ENCODE results near the gene ERICH6B.
A peak's percentile ranks its signal among the peaks of the same experiment; 100 is the strongest.
"Not testable (repeated sequence)": the region's sequence is repeated elsewhere in the genome, so short reads cannot be mapped to it uniquely, and the experiment has no call there.

ERICH6B gene

DNA sequence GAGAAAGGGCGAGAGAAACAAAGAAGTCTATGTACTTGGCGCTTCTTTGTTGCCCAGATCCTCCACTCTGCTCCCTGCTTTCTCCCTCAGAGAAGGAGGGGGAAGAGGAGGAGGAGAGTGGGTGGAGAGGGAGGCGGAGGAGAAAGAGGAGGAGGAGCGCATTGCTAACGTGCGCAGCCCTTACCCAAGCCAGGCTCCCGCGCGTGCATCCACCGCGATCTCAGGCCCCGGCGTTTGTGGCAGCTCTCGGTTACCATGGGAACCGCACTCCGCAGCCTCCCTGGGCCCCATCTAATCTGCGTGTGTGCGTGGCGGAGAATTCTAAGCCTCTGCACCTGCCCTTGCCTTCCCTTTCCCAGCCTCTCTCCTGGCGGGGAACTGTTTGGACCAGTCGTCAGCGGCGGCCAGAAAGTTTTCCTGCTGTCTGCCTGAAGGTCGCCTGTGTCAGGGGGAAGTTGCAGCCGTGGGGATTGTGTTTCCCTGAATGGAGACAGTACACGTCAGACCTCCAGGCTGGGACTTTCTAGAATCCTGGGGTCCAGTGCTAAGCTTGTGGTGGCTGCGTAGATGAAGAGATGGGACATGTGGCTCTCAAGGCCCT lies at the start of gene ERICH6B:
TSS of gene ERICH6B (minus strand) at position 239 of the 601 bp plus-strand sequence. CDS start 18,734 bp downstream, outside the sequence.
- DNase-seq (ENCODE audit: low read depth) = no peak

- DNase-seq (ENCODE audit: low read depth) = not testable (repeated sequence)
These were observed 47.4 kb upstream of the ERICH6B start for GRCh38 chr13:45662903-45663302.

GRCh38 chr13:45662162-45662561 lies 46.6 kb upstream of the ERICH6B start:
- DNase-seq (ENCODE audit: low read depth) = no peak

DNA sequence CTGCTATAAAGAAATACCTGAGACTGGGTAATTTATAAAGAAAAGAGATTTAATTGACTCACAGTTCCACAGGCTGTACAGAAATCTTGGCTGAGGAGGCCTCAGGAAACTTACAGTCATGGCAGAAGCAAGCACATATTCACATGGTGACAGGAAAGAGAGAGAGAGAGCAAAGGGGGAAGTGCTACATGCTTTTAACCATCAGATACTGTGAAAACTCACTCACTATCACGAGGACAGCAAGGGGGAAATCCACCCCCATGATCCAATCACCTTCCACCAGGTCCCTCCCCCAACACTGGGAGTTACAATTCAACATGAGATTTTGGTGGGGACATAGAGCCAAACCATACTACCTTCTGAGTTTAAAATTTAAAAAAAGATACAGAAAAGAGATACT lies 44.9 kb upstream of the ERICH6B start:
- DNase-seq (ENCODE audit: low read depth) = not testable (repeated sequence)

DNA sequence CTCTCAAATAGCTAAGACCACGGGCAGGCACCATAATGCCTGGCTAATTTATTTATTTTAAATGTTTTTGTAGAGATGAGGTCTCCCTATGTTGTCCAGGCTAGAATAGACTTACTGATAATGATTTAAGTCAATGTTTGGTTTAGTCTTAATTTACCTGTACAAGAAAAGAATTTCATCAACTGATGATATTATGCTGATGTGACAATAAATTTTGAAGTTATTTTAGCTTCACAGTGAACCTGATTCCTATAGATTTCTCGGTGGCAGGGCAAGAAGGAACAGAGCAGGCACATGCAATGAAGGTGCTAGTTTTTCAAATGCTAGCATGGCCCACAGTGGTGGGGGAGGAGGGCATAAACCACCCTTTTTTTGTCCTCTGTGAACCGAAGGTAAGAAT lies 44.0 kb upstream of the ERICH6B start:
- no peak for DNase-seq (ENCODE audit: low read depth)

DNA sequence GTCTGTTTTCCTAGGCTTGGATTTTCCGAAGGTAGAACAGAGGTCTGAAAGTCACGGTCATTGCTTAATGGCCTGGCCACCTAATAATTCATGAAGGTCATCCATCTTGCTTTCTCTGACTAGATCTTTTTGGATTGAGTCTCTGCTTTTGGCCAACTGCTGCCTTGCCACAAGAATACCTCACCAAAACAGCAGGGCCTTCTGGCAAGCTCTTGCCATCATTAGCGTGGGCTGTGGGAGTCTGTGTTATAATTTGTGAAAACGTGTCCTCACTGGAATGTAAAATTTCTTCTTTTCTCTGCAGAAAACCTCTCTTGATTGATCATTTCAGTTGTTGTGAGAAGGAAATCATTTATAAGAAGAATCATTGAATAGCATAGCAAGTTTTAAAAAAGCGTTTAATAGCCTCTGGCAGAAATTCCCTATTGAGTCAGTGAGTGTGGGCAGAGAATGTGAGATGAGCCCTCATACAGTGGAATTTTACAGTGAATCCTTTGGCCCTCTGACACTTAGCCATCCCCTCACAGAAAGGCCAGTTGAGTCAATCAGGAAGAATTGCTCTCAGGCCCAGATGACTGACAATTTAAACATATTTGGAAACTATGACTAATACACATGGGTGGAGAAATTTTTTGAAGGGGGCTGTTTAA lies 43.2 kb upstream of the ERICH6B start:
- peak; percentile 91 for DNase-seq (ENCODE audit: low read depth)

DNA sequence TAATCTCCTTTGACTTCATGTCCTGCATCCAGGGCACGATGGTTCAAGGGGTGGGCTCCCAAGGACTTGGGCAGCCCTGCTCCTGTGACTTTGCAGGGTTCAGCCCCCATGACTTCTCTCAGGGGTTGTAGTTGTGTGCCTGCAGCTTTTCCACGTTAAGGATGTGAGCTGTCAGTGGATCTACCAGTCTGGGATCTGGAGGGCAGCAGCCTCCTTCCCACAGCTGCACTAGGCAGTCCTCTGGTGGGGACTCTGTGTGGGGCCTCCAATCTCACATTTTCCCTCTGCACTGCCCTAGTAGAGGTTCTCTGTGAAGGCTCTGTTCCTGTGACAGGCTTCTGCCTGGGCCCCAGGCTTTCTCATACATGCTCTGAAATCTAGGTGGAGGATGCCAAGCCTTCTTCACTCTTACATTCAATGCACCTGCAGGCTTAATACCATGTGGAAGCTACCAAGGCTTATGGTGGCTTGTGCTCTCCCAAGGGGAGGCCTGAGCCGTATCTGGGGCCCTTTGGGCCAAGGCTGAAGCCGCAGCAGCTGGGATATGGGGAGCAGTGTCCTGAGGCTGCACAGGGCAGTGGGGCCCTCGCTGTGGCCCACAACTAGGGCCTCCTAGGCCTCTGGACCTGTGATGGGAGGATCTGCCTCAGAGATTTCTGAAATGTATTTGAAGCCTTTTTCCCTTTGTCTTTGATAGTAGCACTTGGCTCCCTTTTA lies 39.3 kb upstream of the ERICH6B start:
- DNase-seq (ENCODE audit: low read depth) = no peak

DNA sequence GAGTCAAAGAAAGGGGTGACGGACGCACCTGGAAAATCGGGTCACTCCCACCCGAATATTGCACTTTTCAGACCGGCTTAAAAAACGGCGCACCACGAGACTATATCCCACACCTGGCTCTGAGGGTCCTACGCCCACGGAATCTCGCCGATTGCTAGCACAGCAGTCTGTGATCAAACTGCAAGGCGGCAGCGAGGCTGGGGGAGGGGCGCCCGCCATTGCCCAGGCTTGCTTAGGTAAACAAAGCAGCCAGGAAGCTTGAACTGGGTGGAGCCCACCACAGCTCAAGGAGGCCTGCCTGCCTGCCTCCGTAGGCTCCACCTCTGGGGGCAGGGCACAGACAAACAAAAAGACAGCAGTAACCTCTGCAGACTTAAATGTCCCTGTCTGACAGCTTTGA lies 29.7 kb upstream of the ERICH6B start:
- DNase-seq (ENCODE audit: low read depth) = not testable (repeated sequence)

DNA sequence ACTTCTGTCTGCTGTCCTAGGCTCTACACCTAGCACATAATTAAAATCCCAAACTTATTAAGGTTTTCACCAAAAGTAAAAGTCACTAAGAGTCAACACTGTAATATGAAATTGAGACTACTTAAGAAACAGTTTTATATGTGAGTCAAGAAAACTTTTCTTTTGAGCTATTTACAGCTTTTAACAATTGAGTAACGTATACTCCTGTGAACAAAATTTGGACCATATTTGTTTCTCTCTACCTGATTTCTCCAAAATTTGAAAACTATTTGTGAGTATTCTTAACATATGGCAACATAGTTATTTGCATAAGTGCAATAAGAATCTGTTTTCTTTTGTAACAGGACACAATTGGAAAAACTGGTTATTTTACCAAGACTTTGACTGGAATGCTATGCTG lies 26.6 kb upstream of the ERICH6B start:
- not testable (repeated sequence) for DNase-seq (ENCODE audit: low read depth)

DNA sequence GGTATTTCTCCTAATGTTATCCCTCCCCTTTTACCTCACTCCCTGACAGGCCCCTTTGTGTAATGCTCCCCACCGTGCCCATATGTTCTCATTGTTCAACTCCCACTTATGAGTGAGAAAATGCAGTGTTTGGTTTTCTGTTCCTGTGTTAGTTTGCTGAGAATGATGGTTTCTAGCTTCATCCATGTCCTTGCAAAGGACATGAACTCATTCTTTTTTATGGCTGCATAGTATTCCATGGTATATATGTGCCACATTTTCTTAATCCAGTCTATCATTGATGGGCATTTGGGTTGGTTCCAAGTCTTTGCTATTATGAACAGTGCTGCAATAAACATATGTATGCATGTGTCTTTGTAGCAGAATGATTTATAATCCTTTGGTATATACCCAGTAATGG lies 19.8 kb upstream of the ERICH6B start:
- not testable (repeated sequence) for DNase-seq (ENCODE audit: low read depth)

- DNase-seq (ENCODE audit: low read depth) = no peak
These were observed 15.3 kb upstream of the ERICH6B start for GRCh38 chr13:45630791-45631190.

GRCh38 chr13:45629940-45630339 lies 14.4 kb upstream of the ERICH6B start:
- no peak for DNase-seq (ENCODE audit: low read depth)

DNA sequence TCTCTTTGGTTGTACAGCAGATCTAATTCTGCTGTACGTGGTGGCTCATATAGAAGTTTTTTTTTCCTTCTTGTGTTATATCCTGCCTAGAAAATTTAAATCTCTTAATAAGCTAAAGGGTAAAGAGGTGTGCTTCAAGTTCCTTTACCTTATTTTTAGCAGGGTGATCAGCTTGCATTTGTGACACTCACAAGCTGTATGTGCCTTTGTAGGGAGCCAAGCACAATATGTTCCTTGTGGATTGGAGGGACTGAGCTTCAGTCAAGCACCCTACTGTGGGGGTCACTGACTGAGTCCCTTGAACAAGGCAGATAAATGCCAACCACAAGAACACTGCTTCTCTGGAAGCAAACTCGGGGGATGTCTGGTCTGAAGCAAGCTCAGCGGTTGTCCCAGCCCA lies 12.6 kb upstream of the ERICH6B start:
- no peak for DNase-seq (ENCODE audit: low read depth)

DNA sequence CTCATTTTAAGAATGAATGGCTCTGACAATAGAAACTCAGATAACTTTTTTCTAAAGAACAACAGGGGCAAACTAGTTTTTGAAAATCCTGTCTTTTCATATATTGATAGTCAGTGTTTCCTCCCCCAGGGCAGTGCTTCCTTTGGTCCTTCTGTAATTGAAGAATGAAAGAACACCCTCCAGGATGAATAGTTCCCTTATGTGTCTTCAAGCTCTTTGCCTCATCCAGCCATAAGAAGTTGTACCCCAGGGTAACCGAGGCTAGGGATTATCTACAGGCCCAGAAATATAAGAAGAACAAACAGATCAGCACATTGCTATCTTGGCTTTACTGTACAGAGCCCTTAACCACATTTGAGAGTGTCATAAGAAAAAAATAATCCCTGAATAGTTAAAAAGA lies 12.1 kb upstream of the ERICH6B start:
- DNase-seq (ENCODE audit: low read depth) = no peak

- no peak for DNase-seq (ENCODE audit: low read depth)
These were observed 11.3 kb upstream of the ERICH6B start for GRCh38 chr13:45626731-45627374.

GRCh38 chr13:45623516-45624090 lies 8.1 kb upstream of the ERICH6B start:
- no peak for DNase-seq (ENCODE audit: low read depth)

DNA sequence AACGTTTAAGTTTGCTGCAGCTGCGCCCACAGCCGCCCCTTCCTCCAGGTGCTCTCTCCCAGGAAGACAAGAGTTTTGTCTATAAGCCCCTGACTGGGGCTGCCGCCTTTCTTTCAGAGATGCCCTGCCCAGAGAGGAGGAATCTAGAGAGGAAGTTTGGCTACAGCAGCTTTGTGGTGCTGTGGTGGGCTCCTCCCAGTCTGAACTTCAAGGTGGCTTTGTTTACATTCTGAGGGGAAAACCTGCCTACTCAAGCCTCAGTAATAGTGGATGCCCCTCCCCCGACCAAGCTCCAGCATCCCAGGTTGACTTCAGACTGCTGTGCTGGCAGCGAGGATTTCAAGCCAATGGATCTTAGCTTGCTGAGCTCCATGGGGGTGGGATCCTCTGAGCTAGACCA lies 6.4 kb upstream of the ERICH6B start:
- no peak for DNase-seq (ENCODE audit: low read depth)

DNA sequence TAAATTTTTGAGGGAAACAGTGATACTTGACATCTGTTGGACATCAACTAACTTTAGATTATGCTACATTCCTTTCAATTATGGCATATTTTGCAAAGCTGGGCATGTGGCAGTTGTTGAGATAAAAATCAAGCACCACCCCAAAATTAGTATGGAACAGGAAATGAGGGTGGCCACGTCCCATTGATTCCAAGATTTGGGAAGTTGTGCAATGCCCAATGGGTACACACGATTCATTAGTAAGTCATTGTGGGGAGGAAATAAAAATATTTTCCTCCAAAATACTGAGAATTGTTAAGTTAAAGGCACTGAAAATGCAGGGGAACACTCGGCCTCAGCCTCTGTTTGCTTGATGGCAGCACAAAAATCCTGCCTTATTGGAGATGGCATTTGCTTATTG lies 7.6 kb downstream of the ERICH6B start:
- no peak for DNase-seq (ENCODE audit: low read depth)

- DNase-seq (ENCODE audit: low read depth) = no peak
These were observed 10.6 kb downstream of the ERICH6B start for GRCh38 chr13:45604892-45605291.

DNA sequence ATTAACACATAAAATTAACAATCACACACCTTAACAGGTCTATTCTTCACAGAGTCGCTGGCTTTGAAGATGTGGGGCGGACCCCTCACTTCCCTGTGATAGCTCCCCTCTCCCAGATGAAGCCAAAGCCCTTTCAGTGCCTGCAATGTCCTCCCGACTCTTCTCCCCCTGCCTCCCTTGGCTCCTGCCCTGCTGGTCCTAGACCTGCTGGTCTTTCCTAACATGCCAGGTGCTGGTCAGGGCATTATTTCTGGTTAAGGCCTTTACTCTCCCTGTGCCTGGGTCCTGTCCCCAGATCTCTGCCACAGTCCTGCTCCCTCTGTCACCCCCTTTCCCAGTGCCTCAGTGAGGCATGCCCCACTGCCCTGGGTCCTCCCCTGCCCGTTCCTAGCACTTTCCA lies 12.2 kb downstream of the ERICH6B start:
- DNase-seq (ENCODE audit: low read depth) = no peak

- DNase-seq (ENCODE audit: low read depth) = no peak
These were observed 13.1 kb downstream of the ERICH6B start for GRCh38 chr13:45602183-45603170.

Data from stromal cell of bone marrow (primary cell).